Activated T-cell treated with anti-CD3 and anti-CD28 coated beads for 48 hours (primary cell): Measurements from ENCODE around the gene WNT3A.

Source experiments
- DNase-seq: peaks from one replicate; pipeline ENCODE4 v3.0.0-alpha.2; 2020; ENCODE audit warnings: low read depth

The WNT3A gene

DNA sequence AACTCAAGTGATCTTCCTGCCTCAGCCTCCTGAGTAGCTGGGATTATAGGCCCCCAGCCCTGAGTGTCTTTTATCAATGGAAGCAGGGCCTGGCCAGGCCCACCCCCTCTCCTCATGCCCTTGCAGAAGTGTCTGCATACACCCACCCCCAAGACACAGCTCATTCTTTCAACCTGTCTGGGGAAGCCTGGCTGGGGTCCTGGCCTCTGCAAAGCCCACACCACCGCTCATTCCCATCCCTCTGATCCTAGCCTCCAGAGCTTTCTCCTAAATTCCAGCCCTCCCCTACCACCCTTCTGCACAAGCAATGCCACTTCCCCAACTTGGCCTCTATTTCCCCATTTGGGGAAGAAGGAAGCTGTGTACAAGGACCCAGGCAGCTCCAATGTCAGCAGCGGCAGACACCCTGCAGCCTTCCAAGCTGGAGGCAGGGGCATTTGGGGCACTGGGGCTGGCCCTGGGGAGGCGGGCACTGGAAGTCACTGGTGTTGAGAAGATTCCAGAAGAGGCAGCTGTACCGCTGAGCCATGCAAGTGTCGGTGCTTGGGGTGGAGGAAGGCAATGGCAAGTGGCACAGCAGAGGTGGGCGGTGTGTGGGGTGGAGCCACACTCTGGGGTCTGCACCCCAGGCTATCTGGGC, 42.0 kb downstream of the WNT3A start:
- no peak for DNase-seq

DNA sequence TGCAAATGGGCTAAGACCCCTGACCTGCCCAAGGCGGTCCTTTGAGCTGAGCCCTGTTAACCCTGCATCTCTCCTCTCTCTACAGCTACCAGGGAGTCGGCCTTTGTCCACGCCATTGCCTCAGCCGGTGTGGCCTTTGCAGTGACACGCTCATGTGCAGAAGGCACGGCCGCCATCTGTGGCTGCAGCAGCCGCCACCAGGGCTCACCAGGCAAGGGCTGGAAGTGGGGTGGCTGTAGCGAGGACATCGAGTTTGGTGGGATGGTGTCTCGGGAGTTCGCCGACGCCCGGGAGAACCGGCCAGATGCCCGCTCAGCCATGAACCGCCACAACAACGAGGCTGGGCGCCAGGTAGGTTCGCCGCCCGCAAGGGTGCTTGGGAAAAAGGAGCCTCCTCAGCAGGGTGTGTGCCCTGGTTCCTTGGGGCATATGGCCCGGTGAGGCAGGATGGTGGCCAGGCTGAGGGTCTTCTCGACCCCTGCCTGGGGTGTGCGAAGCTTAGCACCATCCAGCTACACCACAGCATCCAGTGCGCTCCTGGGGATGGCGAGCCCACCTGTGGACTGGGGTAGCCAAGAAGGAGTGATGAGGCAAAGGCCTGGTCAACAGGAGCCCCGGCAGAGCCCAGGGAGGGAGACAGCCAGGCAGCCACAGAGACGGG, 43.9 kb downstream of the WNT3A start:
- DNase-seq = no peak

GRCh38 chr1:228058172-228058948, 51.6 kb downstream of the WNT3A start:
- no peak for DNase-seq

GRCh38 chr1:228058949-228059633, 52.3 kb downstream of the WNT3A start:
- DNase-seq = peak; percentile 37

DNA sequence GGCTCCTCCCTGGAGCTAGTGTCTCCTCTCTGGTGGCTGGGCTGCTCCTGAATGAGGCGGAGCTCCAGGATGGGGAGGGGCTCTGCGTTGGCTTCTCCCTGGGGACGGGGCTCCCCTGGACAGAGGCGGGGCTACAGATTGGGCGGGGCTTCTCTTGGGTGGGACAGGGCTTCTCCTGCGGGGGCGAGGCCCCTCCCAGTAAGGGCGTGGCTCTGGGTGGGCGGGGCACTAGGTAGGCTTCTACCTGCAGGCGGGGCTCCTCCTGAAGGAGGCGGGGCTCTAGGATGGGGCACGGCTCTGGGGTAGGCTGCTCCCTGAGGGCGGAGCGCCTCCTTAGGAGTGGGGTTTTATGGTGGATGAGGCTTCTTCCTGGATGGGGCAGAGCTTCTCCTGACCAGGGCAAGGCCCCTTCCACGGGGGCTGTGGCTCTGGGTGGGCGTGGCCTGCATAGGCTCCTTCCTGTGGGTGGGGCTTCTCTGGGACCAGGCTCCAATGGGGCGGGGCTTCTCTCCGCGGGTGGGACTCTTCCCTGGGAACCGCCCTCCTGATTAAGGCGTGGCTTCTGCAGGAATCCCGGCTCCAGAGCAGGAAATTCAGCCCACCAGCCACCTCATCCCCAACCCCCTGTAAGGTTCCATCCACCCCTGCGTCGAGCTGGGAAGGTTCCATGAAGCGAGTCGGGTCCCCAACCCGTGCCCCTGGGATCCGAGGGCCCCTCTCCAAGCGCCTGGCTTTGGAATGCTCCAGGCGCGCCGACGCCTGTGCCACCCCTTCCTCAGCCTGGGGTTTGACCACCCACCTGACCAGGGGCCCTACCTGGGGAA, 53.0 kb downstream of the WNT3A start:
- peak; percentile 82 for DNase-seq

GRCh38 chr1:228060458-228061190, 53.8 kb downstream of the WNT3A start:
- DNase-seq = no peak

- no peak for DNase-seq
Observed at GRCh38 chr1:228061411-228062084, 54.8 kb downstream of the WNT3A start.

GRCh38 chr1:228062085-228062791, 55.4 kb downstream of the WNT3A start:
- DNase-seq = no peak

- DNase-seq = no peak
Observed at GRCh38 chr1:228062812-228063211, 56.0 kb downstream of the WNT3A start.

GRCh38 chr1:228063251-228064191, 56.7 kb downstream of the WNT3A start:
- no peak for DNase-seq

DNA sequence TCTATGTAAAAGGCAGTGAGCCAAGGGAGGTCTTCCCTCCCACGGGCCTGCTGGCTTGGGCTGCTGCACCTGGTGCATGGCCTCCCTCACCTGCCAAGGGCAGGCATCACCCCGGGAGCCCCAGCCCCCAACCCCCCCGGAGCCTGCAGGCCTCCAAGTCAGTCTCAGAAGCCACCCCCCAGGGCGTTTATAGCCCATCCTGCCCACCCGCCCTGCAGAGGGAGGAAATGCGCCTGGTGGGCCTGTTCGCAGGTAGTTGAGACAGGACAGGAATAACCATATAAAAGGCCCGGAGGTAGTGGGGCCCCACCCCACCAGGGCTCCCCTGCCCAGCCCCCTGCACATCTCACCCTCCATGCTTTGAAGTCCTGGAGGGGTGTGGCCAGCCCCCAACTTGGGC, 57.5 kb downstream of the WNT3A start:
- no peak for DNase-seq

- DNase-seq = no peak
Observed at GRCh38 chr1:228064741-228065542, 58.1 kb downstream of the WNT3A start.

GRCh38 chr1:228065543-228066347, 58.9 kb downstream of the WNT3A start:
- no peak for DNase-seq

DNA sequence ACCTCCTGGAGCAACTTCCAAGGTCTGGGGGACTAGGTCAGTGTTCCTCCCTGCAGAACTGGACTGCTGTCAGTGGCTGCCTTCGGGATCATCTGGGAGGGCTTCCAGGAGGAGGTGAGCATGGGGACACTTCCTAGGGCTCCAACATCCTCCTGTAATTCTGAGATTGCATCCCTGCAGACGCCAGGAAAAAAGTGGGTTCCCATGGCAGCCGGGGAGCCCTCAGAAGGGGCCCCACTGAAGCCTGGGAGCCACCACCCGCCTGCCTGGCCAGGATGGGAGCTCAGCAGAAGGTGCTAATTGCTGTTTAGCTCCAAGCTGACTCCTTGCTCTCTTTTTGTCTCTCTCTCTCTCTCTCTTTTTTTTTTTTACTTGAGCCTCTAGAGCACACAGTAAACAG, 59.6 kb downstream of the WNT3A start:
- no peak for DNase-seq

DNA sequence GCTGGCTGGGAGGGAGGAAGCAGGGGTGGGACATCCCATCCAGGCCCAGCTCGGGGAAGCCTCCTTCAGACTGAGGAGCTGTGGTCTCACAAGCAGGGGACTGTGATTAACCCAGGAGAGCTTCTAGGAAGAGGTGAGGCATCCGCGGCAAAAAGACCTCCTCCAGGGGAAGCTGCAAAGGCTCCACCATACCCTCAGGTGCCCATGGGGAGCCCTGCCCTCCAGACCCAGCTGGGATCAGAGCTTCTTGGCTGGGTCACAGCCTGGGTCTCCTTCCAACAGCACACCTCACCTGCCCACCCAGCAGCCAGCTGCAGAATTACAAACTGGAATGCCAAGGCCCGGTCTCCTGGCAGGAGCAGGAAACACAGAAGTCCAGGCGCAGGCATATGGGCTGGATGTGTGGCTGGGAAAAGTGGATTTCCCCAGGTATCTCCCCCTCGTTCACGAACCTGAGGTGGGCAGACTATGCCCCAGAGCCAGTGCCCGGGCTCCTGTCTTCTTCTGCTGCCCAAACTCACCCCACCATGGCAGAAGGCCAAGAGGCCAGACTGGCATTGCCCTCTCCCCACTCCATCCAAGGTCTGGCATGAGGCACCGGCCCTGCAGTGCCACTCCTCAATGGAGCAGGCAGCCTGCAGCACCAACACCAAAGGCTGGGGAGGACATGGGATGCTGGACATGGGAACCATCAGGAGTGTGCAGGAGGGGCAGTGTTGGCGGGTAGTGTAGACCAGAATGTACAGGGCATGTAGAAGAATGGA, 60.3 kb downstream of the WNT3A start:
- DNase-seq = no peak

GRCh38 chr1:228068359-228068758, 61.6 kb downstream of the WNT3A start:
- DNase-seq = no peak
